NOMO-1 (cell line): ENCODE results near the gene L3MBTL4.

Experiments
- DNase-seq, 2 experiments: peaks; one replicate each; lab custom pipeline; 2025; ENCODE audit not compliant: unreplicated experiment in 2 of 2; lab: John Stamatoyannopoulos, UW

The L3MBTL4 gene

GRCh38 chr18:5969989-5970403 is 444.7 kb downstream of the L3MBTL4 start:
- DNase-seq: no peak

GRCh38 chr18:5969355-5969988 is 445.2 kb downstream of the L3MBTL4 start:
- no peak for DNase-seq

- no peak for DNase-seq
These were observed 447.0 kb downstream of the L3MBTL4 start for GRCh38 chr18:5967666-5968065.

- no peak for DNase-seq
These were observed 447.7 kb downstream of the L3MBTL4 start for GRCh38 chr18:5967007-5967406.

GRCh38 chr18:5966514-5966913 is 448.2 kb downstream of the L3MBTL4 start:
- no peak for DNase-seq

- no peak for DNase-seq
These were observed 449.7 kb downstream of the L3MBTL4 start for GRCh38 chr18:5964996-5965395.

GRCh38 chr18:5964596-5964995 is 450.1 kb downstream of the L3MBTL4 start:
- DNase-seq: no peak

GRCh38 chr18:5964108-5964507 is 450.6 kb downstream of the L3MBTL4 start:
- no peak for DNase-seq

- DNase-seq: no peak
These were observed 451.4 kb downstream of the L3MBTL4 start for GRCh38 chr18:5963267-5963666.

- no peak for DNase-seq
These were observed 452.3 kb downstream of the L3MBTL4 start for GRCh38 chr18:5962362-5962761.

- no peak for DNase-seq
These were observed 452.9 kb downstream of the L3MBTL4 start for GRCh38 chr18:5961828-5962150.

- no peak for DNase-seq
These were observed 453.4 kb downstream of the L3MBTL4 start for GRCh38 chr18:5961097-5961827.

GRCh38 chr18:5958822-5959221 is 455.9 kb downstream of the L3MBTL4 start:
- DNase-seq: no peak

- no peak for DNase-seq
These were observed 458.9 kb downstream of the L3MBTL4 start for GRCh38 chr18:5955861-5956260.

GRCh38 chr18:5951515-5952091 is 463.1 kb downstream of the L3MBTL4 start:
- no peak for DNase-seq

GRCh38 chr18:5948781-5949180 is 465.9 kb downstream of the L3MBTL4 start:
- DNase-seq: no peak

GRCh38 chr18:5948237-5948636 is 466.5 kb downstream of the L3MBTL4 start:
- no peak for DNase-seq

- DNase-seq: no peak
These were observed 470.3 kb downstream of the L3MBTL4 start for GRCh38 chr18:5944448-5944847.

GRCh38 chr18:5943514-5943913 is 471.2 kb downstream of the L3MBTL4 start:
- DNase-seq: no peak

- DNase-seq: no peak
These were observed 472.1 kb downstream of the L3MBTL4 start for GRCh38 chr18:5942591-5942990.

- DNase-seq: no peak
These were observed 472.8 kb downstream of the L3MBTL4 start for GRCh38 chr18:5941890-5942289.
